ENCODE data around the gene RAB44.
A peak's percentile ranks its signal among the peaks of the same experiment; 100 is the strongest.

The RAB44 gene

DNA sequence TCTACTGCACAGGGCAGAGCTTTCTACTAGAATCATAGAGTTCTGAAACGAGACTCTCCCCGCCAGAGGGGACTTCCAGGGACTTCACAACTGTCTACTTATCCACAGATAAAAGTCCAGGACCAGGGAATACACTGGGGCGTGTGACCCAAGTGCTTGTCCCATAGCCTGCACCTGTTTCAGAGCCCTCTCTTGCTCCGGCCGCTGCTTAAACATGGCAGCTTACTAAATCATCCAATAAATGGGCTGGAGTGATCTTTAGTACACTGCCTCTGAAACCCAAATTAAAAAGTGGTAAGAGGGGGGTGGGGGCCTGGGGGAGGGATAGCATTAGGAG lies 8.9 kb upstream of the RAB44 start:
- H3K36me3 ChIP-seq (ENCODE audit: control insufficient read depth, low read length), result peaks cover 38% of the 10 kb centered on the region
- no peak for TF ChIP-seq EZH2phosphoT487 (IDR thresholded peaks at IDR 0.05; ENCODE audit: borderline replicate concordance, low read length)
- TF ChIP-seq, protein P1, sequence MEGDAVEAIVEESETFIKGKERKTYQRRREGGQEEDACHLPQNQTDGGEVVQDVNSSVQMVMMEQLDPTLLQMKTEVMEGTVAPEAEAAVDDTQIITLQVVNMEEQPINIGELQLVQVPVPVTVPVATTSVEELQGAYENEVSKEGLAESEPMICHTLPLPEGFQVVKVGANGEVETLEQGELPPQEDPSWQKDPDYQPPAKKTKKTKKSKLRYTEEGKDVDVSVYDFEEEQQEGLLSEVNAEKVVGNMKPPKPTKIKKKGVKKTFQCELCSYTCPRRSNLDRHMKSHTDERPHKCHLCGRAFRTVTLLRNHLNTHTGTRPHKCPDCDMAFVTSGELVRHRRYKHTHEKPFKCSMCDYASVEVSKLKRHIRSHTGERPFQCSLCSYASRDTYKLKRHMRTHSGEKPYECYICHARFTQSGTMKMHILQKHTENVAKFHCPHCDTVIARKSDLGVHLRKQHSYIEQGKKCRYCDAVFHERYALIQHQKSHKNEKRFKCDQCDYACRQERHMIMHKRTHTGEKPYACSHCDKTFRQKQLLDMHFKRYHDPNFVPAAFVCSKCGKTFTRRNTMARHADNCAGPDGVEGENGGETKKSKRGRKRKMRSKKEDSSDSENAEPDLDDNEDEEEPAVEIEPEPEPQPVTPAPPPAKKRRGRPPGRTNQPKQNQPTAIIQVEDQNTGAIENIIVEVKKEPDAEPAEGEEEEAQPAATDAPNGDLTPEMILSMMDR (IDR thresholded peaks at IDR 0.05; ENCODE audit: low read depth, low read length, poor library complexity, severe bottlenecking), result no peak
- H3K9me2 ChIP-seq (replicated peaks; ENCODE audit: control insufficient read depth, low read length), result no peaks in the 10 kb centered on the region
- H3K27me3 ChIP-seq (ENCODE audit: control insufficient read depth, low read length), result no peaks in the 10 kb centered on the region
- H3K79me2 ChIP-seq (ENCODE audit: control insufficient read depth, low read length), result peaks cover 10% of the 10 kb centered on the region
- H3K4me2 ChIP-seq (ENCODE audit: low read length), result peak overlapping the region; percentile 52
- no peaks in the 10 kb centered on the region for H4K20me1 ChIP-seq (ENCODE audit: control insufficient read depth, insufficient read depth, low read depth, low read length)
- peak overlapping the region; percentile 63 for H3K27ac ChIP-seq (ENCODE audit: low read depth, low read length)
- H3K4me1 ChIP-seq (ENCODE audit: control insufficient read depth, low read length), result peaks cover 92% of the 10 kb centered on the region
- H3K9me3 ChIP-seq (ENCODE audit: control insufficient read depth, insufficient read depth, low read length), result no peaks in the 10 kb centered on the region
- peaks cover 19% of the 10 kb centered on the region for H3F3A ChIP-seq (ENCODE audit: control insufficient read depth, insufficient read depth)
- peak overlapping the region; percentile 25 for H3K4me3 ChIP-seq (ENCODE audit: low read length)

DNA sequence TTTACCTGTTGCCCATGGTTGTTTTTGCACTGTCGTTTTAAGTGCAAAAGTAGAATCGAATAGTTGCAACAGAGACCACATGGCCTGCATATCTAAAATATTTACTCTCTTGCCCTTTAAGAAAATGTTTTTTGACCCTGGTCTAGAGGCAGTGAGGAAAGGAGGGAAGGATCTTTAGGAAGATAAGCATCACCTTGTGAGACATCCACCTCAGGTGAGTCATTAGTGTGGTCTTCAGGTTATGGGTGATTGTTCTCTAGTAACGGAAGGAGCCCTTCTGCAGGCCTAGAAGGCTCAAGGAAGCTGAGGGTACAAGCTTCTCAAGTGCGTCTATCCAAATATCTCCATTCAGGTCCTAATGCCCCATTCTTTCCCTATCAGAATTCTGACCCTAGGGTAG lies 6.6 kb upstream of the RAB44 start:
- Histone ChIP-seq H3K79me2 (ENCODE audit: control insufficient read depth, low read length) (no peaks in the 10 kb centered on the region), H3K4me1 (ENCODE audit: control insufficient read depth, low read length) (peaks cover 86% of the 10 kb centered on the region), H3K4me2 (ENCODE audit: low read length) (no peak overlapping the region), H3K4me3 (ENCODE audit: low read length) (no peak overlapping the region), H4K20me1 (ENCODE audit: control insufficient read depth, insufficient read depth, low read depth, low read length) (no peaks in the 10 kb centered on the region), H3F3A (ENCODE audit: control insufficient read depth, insufficient read depth) (peaks cover 23% of the 10 kb centered on the region), H3K36me3 (ENCODE audit: control insufficient read depth, low read length) (peaks cover 15% of the 10 kb centered on the region), H3K9me2 (replicated peaks; ENCODE audit: control insufficient read depth, low read length) (no peaks in the 10 kb centered on the region), H3K9me3 (ENCODE audit: control insufficient read depth, insufficient read depth, low read length) (no peaks in the 10 kb centered on the region), H3K27ac (ENCODE audit: low read depth, low read length) (no peak overlapping the region), H3K27me3 (ENCODE audit: control insufficient read depth, low read length) (no peaks in the 10 kb centered on the region)
- TF ChIP-seq EZH2phosphoT487 (IDR thresholded peaks at IDR 0.05; ENCODE audit: borderline replicate concordance, low read length), result no peak
- TF ChIP-seq, protein P1 (IDR thresholded peaks at IDR 0.05; ENCODE audit: low read depth, low read length, poor library complexity, severe bottlenecking), result no peak

DNA sequence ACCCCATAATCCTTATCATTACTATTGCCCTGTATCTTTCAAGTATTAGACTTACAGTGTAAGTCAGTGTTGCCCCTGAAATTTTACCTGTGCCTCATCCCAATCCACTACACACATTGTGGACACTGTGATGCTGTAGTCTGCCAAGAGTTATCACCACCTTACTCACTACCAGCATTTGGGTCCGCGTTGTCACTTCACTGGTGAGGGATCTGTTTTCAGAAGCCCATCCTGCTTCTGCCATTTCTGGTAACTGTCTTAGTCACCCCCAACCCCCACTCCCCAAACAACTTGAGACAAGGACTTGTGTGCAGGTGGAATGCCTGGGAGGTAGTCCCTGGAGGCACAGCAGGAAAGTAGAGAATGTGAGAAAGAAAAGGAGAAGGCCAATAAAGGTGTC lies 6.0 kb upstream of the RAB44 start:
- Histone ChIP-seq H3K9me3 (ENCODE audit: control insufficient read depth, insufficient read depth, low read length) (no peaks in the 10 kb centered on the region), H3K4me3 (ENCODE audit: low read length) (peak overlapping the region; percentile 37), H3K9me2 (replicated peaks; ENCODE audit: control insufficient read depth, low read length) (no peaks in the 10 kb centered on the region), H3K4me2 (ENCODE audit: low read length) (peak overlapping the region; percentile 58), H4K20me1 (ENCODE audit: control insufficient read depth, insufficient read depth, low read depth, low read length) (no peaks in the 10 kb centered on the region), H3K4me1 (ENCODE audit: control insufficient read depth, low read length) (peaks cover 80% of the 10 kb centered on the region), H3F3A (ENCODE audit: control insufficient read depth, insufficient read depth) (peaks cover 23% of the 10 kb centered on the region), H3K27me3 (ENCODE audit: control insufficient read depth, low read length) (no peaks in the 10 kb centered on the region), H3K79me2 (ENCODE audit: control insufficient read depth, low read length) (no peaks in the 10 kb centered on the region), H3K27ac (ENCODE audit: low read depth, low read length) (peak overlapping the region; percentile 38), H3K36me3 (ENCODE audit: control insufficient read depth, low read length) (peaks cover 9% of the 10 kb centered on the region)
- TF ChIP-seq, protein P1 (IDR thresholded peaks at IDR 0.05; ENCODE audit: low read depth, low read length, poor library complexity, severe bottlenecking), result no peak
- no peak for TF ChIP-seq EZH2phosphoT487 (IDR thresholded peaks at IDR 0.05; ENCODE audit: borderline replicate concordance, low read length)
